NCI-H1092 (cell line): ENCODE measurements around the gene FAM83C.

ENCODE experiments used
- DNase-seq: peaks from one replicate; lab custom pipeline; 2025; lab: John Stamatoyannopoulos, UW

FAM83C gene

DNA sequence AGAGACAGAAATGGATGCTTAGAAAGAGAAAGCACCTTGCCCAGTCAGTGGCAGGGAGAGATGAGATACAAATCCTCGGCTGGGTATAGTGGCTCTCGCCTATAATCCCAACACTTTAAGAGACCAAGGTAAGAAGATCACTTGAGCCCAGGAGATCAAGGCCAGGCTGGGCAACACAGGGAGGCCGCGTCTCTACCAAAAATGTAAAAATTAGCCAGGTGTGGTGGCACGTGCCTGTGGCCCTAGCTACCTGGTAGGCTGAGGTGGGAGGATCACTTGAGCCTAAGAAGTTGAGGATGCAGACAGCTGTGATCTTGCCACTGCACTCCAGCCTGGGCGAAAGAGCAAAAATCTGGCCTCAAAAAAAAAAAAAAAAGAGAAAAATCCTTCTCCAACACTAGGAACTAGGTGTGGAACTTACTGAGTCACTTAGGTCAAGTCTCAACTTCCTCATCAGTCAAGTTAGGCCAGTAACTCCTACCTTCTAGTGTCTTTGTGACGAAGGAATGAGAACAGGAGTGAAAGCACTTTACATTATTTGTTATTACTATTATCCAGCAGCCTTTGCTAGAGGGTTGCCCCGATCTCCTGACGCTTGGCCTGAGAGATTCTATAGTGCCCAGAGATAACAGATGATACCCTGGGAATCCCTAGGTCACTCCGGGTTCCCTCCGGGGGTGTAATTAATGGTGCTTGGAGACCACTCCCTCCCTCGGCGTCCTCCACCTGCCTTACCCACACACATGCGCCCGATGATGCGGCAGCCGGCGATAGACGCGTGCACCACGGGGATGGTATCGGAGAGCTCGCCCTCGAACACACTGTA is 8.6 kb downstream of the FAM83C start:
- no peak for DNase-seq

DNA sequence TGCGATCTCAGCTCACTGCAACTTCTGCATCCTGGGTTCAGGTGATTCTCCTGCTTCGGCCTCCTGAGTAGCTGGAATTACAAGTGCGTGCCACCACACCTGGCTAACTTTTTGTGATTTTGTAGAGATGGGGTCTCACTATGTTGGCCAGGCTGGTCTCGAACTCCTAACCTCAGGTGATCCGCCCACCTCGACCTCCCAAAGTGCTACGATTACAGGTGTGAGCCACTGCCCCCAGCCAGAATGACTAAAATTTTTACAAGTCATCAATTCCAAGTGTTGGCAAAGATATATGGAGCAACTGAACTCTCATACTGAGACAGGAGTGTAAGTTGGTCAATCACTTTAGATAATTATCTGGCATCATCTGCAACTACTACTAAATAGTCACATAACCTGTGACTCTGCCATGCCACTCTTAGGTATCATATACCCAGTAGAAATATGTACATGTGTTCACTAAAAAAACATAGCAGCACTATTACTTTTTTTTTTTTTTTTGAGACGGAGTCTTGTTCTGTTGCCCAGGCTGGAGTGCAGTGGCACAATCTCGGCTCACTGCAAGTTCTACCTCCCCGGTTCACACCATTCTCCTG is 10.6 kb downstream of the FAM83C start:
- no peak for DNase-seq

DNA sequence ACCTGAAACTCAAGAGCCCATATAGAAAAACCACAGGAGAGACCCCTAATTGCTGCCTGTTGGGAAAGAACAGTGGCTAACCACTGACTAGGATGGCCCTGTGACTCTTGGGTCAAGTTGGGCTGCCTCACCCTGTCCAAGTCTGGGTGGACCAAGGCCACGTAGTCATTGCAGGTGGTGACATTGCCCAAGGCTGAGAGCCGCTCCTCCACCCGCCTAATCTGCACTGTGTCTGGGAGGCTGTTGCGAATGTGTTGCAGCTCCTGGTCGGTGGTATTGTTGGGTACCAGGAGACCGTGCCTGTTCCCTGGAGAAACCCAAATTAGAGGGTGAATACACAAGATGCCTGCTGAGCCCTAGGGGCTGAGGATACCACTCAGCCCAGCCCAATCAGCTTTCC is 11.7 kb downstream of the FAM83C start:
- no peak for DNase-seq

DNA sequence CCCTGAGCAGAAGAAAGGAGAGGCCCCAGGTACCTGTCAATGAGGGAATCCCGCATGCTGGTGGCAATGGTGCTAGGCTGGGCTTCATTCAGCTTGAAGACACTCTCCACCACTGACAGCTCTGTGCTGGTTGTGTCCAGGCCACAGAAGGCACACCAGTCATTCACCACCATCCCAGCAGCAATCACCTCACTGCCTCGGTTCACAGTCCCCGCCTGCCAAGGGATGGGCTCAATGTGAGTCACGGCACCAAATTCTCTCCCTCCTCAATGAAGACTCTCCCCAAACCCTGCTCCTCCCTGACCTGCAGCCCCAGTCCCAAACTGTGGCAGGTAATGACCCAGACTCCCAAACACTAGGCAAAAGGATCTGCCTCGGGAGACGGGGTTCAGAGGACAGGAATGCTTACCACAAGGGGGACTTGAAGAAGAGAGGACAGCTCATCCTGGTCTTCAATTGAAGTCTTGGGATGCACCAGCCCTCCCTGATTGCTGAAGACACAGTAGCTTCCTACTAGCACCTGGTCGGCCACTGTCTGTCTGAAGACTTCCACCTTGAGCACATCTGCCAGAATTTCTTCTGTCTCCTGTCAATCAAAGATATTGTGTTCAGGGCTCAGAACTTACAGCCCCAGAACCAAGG is 12.6 kb downstream of the FAM83C start:
- no peak for DNase-seq

DNA sequence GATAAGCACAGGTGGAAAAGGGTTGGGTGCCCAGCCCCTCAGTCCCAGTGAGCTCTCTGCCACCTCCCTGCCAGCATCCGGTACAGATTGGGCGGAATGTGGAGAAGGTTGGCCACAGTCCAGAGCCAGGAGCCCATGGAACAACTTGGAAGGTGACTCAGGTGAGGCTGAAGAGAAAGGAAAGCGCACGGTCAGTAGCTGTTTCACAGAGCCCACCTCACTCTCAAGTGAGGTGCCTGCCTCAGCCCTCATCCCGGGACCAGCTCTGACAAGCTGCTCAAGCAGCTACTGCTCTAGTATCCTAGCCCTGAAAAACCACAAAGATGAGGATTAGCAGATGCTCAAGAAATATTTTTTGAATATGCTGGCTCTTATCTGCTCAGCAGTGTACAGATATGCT is 13.2 kb downstream of the FAM83C start:
- DNase-seq, result no peak

DNA sequence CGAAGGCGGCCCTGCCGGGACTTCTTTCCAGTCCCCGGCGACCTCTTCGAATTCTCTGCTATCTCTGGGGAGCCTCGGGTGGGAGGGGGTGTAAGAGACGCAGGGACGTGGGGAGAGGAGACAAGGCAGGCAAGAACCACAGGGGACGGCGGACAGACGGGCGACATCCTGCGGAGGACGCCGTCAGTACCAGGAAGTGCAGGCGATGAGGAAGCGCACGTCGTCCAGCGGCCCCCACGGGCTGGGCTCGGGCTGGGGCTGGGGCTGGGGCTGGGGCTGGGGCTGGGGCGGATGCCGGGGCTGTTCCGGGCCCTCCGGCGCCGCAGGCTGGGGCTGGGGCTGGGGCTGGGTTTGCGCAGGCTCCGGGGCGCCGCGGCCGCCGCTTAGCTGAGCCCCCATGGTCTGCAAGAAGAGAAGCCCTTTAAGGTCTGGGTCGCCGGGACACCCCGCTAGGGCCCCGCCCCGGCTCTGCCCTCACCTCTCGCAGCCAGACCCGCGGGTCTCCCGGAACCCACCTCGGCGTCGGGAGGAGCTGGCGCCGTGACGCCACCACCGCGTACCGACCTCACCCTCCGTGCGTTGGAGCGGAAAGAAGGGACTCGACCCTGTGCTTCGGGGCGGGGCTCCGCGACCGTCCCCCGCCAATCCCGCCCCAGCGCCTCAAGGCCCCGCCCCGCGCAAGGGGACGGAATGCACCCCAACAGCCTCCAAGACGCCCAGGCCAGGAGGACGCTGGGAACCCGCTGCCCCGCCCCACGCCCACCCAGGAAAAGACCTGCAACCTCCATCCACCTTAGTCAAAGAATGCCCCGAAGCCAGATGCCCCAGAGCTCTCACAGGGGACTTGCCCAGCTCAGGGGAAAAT is 14.5 kb downstream of the FAM83C start, which contains the start of gene MMP24OS:
Gene MMP24OS (minus strand): TSS at position 592 of the 865 bp plus-strand sequence. CDS start 193 bp downstream, at position 399.
- DNase-seq, result peak; percentile 83

DNA sequence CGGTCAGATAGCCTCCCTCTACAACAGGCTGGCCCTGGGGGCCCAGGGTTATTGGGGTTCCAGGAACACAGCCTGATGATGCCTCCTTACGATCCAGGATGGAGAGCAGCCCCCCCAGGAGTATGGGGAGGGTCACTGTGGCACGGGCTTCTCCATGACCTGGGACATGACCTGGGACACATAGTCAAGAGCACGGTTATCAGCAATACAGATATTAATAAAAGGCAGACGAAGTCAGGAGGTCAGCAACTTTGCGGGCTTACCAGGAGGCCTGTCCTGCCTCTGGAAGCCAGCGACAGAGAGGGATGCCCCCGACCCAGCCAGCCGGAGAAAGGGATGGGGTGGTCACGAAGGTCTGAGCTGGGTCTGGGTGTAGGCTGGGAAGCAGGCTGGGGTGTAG is 15.1 kb downstream of the FAM83C start:
- no peak for DNase-seq

DNA sequence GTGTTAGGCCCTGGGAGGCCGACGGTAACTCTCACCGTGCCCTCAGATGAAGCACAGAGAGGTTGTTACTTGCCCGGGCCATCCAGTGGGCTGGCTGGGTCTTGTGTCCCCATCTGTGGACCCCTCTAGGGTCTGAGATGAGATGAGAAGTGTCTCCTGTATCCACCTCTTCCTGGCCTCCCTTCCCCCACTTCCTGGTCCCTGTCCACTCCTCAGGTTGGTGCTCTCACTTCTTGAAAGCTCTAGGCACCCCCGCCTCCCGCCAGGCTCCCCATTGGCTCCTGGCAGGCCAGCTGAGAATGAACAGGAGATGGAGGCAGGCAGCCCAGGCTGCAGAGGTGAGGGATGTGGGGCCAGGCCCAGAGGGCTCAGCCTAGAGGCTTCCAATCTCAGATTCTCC is 15.8 kb downstream of the FAM83C start:
- DNase-seq, result no peak

DNA sequence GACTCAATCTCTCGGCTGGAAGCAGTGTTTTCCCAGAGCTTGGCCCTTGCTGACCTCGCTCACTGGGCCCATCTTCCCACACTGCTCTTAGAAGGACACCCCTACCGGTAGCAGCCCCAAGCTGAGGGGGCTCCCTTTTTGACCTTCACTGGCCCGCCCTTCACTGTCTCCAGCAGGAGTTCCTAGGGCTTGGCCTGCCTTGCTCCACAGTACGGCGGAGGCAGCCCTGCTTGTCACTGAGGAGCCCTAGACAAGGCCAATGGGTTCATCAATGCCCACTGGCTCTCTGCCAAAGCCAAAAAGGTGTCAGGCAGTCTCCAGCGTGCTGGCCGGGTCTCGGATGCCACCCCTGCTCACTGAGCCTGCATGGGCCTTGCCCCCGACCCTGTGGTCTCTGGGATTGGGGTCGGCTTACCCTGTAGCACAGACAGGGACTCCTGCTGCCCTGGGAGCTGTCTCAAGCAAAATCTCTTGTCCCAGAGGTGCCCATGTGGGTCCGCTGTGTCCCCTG is 16.4 kb downstream of the FAM83C start:
- no peak for DNase-seq

DNA sequence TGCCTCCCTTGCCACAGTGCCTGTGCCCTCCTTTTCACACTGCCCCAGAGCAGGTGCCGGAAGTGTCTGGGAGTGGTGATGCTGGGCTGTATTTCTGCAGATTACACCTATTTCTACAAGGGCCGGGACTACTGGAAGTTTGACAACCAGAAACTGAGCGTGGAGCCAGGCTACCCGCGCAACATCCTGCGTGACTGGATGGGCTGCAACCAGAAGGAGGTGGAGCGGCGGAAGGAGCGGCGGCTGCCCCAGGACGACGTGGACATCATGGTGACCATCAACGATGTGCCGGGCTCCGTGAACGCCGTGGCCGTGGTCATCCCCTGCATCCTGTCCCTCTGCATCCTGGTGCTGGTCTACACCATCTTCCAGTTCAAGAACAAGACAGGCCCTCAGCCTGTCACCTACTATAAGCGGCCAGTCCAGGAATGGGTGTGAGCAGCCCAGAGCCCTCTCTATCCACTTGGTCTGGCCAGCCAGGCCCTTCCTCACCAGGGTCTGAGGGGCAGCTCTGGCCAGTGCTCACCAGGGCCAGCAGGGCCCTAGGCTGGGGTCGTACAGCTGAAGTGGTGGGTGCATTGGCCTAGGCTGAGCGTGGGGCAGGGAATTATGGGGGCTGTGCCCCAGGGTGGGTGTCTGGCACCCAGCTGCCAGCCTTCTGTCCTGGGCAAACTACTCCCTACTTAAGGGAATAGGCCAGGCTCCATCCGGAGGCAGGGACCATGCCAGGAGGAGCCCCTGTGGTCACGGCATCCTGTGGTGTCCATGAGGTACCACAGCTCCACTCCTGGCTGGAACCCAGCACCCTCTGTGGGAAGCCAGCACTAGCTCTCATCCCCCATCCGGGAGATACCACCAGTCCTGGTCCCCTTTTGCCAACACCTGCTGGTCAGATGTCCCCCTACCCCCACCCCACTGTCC is 17.8 kb downstream of the FAM83C start:
- no peak for DNase-seq

DNA sequence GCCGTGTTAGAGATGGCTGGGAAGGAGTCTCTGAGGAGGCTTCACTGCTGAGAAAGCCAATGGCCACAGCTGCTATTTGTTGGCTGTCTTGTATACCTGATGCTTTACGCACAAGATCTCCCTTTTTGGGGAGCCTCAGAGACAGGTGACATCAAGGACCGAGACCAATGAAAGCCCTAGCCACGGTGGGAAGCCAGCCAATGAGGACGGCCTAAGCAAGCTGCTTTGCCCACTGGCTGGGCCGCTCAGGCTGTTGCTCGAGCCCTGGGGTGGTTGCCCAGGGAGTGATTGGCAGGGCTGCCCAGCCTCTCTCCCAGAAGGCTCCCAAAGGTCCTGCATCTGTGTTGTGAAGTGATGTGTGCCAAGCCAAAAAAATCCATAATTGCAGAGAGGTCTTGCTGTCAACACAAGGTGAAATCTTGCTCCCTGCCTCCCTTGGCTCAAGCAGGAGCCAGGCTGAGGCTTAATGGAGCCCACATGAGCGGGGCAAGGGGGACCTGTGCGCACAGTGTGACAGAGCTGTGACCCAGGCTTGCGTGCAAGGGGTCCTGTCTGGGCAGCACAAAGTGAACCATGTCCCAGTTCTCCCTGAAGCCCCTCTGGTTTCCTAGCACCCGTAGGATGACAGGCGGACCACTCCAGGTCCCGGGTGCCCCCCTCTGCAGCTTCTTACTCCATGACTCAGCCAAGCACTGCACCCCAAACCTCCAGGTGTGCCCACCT is 18.6 kb downstream of the FAM83C start:
- no peak for DNase-seq

DNA sequence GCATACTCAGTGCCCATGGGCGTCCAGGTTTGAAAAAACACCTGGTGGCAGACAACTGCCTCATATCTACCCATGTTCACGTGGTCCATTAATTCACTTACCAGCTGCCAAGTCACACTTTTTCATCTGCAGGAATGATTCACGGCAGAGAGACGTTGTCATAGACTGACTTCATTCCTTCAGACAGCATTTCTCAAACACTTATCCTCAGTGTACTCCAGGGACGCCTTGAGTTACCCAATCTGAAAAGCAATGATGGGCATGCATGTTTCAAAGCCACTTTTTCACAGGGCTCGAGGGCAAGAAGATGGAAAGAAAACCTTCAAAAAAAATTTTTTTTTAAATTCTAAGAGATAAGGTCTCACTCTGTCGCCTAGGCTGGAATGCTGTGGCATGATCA is 20.3 kb downstream of the FAM83C start:
- DNase-seq, result no peak

DNA sequence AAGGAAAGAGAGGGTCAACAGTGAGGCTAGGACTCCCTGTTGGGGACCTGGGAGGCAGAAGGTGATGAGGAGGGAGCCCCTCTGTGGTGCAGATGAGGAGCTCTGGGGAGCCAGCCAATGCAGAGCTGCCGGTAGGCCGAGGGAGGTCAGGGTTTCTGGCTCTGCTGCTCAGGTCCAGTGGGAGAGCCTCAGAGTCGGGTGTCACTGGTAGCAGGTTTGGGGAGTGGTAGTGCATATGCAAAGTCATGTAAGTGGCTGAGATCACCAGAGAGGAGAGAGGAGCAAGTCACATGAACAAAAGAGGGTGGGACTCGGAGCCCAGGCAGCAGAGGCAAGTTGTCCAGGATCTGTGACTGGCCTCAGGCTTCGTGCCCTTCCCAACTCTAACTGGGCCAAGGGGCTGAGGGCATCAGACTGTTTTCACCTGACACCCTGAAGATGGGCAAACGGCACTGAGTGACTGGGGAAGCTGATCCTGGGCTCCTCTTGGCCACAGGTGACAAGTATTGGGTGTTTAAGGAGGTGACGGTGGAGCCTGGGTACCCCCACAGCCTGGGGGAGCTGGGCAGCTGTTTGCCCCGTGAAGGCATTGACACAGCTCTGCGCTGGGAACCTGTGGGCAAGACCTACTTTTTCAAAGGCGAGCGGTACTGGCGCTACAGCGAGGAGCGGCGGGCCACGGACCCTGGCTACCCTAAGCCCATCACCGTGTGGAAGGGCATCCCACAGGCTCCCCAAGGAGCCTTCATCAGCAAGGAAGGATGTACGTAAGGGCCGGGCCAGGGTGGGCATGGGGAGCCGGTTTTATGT is 20.9 kb downstream of the FAM83C start:
- no peak for DNase-seq

DNA sequence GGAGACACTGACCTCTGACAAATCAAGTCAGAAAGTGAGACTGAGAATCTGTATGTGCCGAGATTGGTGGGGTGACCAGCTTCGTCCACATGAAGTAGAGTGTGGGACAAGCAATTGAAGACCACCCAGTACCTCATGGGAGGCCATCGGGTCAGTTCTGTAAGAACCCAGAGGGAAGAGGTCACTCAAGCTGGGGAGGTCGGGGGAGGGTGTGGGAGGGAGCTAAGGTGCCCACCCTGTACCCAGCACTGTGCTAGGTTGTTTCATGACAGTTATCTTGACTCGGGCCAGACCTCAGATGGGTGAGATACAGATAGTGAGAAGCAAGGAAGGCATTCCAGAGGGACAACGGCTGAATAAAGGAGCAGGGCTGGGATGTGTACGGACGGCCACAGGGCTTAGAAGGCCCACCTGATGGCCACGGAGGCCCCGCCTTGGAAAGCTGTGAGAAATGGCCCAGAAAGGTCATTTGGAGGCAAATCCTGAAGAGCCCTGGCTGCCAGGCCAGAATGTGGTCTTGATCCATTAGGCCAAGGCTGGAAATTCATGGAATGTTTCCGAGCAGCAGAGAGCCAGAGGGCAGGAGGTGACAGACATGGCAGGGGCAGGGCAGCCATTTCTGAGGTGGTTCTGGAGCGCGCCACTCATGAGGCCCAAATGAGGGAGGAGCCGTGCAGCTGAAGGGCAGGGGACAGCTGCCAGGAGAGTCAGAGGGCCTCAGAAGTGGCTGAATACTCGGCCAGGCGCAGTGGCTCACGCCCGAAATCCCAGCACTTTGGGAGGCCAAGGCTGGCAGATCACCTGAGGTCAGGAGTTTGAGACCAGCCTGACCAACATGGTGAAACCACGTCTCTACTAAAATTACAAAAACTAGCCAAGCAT is 22.0 kb downstream of the FAM83C start:
- no peak for DNase-seq

DNA sequence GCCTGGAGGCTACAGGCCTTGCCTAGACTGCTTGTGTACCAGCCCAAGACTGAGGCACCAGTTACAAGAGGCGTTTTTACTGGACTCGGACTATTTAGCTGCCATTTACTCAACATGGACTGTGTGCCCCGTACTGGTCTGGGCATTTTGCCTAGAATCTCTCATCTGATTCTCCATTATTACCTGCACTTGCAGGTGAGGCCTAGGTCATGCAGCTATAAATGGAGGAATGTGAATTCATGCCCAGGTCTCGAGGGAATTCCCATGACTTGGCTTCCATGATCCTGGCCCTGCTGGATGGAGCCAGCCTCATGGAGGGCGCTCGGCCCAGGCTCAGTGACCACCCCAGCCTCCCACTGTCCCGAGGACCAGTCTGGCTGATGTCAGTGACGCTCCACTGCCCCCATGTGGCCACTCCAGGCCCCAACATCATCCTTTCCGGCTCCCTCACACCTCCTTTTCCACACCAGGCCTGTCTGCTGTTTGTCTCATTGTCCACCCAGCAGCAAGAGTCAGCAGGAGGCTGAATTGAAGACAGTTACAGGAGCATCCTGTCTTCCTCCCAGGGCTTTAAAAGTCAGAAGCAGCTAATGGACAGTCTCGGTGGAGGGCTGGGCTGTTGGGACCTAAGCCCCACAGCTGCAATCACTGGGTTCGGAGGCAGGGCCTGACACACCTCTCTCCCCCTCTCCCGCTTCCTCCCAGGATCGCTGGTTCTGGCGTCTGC is 23.0 kb downstream of the FAM83C start:
- DNase-seq, result no peak

DNA sequence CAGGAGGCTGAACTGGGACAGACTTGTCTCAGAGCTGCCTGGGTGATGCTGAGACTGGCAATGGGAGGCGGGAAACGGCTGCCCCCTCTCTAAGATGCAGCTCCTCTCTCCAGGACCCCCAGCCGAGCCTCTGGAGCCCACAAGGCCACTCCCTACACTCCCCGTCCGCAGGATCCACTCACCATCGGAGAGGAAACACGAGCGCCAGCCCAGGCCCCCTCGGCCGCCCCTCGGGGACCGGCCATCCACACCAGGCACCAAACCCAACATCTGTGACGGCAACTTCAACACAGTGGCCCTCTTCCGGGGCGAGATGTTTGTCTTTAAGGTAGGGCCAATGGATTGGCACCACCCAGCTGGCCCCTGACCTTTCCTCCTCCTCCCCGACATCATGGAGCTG is 25.1 kb downstream of the FAM83C start:
- DNase-seq, result no peak

DNA sequence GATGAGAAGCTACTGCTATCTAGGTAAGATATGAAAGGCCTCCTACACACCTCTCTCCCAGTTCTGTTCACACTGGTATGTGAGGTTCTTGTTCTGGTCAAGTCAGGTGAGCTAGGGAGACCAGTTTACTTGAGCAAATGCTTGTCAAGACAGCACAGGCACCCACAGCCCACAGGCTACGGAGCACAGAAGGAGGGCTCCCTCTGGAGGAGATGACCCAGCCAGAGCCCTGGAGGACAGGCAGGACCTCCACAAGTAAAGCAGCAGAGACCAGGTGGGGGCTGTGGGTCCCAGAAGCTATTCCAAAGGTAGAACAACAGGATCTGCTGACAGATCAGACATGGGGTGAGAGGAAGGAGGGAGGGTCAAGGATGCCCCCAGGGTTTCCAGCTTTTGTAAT is 27.5 kb downstream of the FAM83C start:
- no peak for DNase-seq
